Neuronal stem cell (in vitro differentiated cells): ENCODE measurements around the gene PSMA3. TPM values are rescaled to one million over a fixed set of nuclear protein-coding genes. Genes with fewer than 3 reads are reported as not detected.

Experiments
- DNase-seq: peaks from one replicate; pipeline ENCODE4 v3.0.0-alpha.2; 2013; ENCODE audit warnings: low spot score
- H2AFZ ChIP-seq: one replicate; pipeline ENCODE4 v1.6.1; 2013; ENCODE audit warnings: mild to moderate bottlenecking, low read length, inconsistent platforms
- H2AK5ac ChIP-seq: 2 replicates; pipeline ENCODE4 v1.6.1; 2013; ENCODE audit warnings: low read depth, mild to moderate bottlenecking, inconsistent platforms, low read length, moderate library complexity, mixed read lengths
- H2BK120ac ChIP-seq: 2 replicates; pipeline ENCODE4 v1.6.1; 2013; ENCODE audit warnings: low read depth, mild to moderate bottlenecking, inconsistent platforms, low read length, moderate library complexity, mixed read lengths
- H2BK12ac ChIP-seq: one replicate; pipeline ENCODE4 v1.6.1; 2013; ENCODE audit warnings: low read length, inconsistent platforms
- H2BK15ac ChIP-seq: 2 replicates; pipeline ENCODE4 v1.6.1; 2013; ENCODE audit warnings: mild to moderate bottlenecking, low read length, inconsistent platforms, mixed read lengths
- H2BK5ac ChIP-seq: one replicate; pipeline ENCODE4 v1.6.1; 2013; ENCODE audit warnings: inconsistent platforms, mild to moderate bottlenecking, low read length, moderate library complexity
- H3K14ac ChIP-seq: one replicate; pipeline ENCODE4 v1.6.1; 2013; ENCODE audit warnings: low read length, inconsistent platforms
- H3K18ac ChIP-seq: 2 replicates; pipeline ENCODE4 v1.6.1; 2013; ENCODE audit warnings: low read length, inconsistent platforms
- H3K23ac ChIP-seq: 2 replicates; pipeline ENCODE4 v1.6.1; 2013; ENCODE audit warnings: low read depth, mild to moderate bottlenecking, mixed read lengths, low read length, inconsistent platforms; ENCODE audit not compliant: poor library complexity
- H3K27ac ChIP-seq: replicated peaks from 3 replicates; pipeline ENCODE4 v1.5.1; 2013; ENCODE audit warnings: low read length, inconsistent platforms
- H3K27me3 ChIP-seq, 3 experiments: 2 replicates each; pipeline ENCODE4 v1.6.1; 2013; ENCODE audit warnings: low read length in 3 of 3, mild to moderate bottlenecking in 2 of 3, inconsistent platforms in 1 of 3, low read depth in 1 of 3, mixed read lengths in 1 of 3, moderate library complexity in 1 of 3; ENCODE audit not compliant: control insufficient read depth in 3 of 3, insufficient read depth in 3 of 3
- H3K36me3 ChIP-seq, 2 donors: replicated peaks in 1 of 2; 2 replicates each; pipeline ENCODE4 v1.6.1; 2013; ENCODE audit warnings: low read length in 2 of 2; ENCODE audit not compliant: control insufficient read depth in 2 of 2, insufficient read depth in 2 of 2
- H3K4ac ChIP-seq: 2 replicates; pipeline ENCODE4 v1.6.1; 2013; ENCODE audit warnings: inconsistent platforms, mild to moderate bottlenecking, low read length, moderate library complexity
- H3K4me1 ChIP-seq, 2 donors: 1 replicate in 1 of 2; 2 replicates in 1 of 2; pipeline ENCODE4 v1.6.1; 2013; ENCODE audit warnings: low read length in 2 of 2, low read depth in 1 of 2; ENCODE audit not compliant: control insufficient read depth in 2 of 2, insufficient read depth in 1 of 2
- H3K4me2 ChIP-seq: one replicate; pipeline ENCODE4 v1.6.1; 2013; ENCODE audit warnings: mild to moderate bottlenecking, low read length, inconsistent platforms; ENCODE audit not compliant: insufficient read depth, poor library complexity, severe bottlenecking
- H3K4me3 ChIP-seq, 2 donors: 2 replicates each; pipeline ENCODE4 v1.5.1; 2013; ENCODE audit warnings: low read length in 2 of 2, mild to moderate bottlenecking in 2 of 2, inconsistent platforms in 1 of 2, moderate library complexity in 1 of 2
- H3K79me1 ChIP-seq: one replicate; pipeline ENCODE4 v1.6.1; 2013; ENCODE audit warnings: low read depth, mild to moderate bottlenecking, inconsistent platforms, low read length, moderate library complexity
- H3K9ac ChIP-seq: one replicate; pipeline ENCODE4 v1.6.1; 2013; ENCODE audit warnings: mild to moderate bottlenecking, low read depth, low read length, inconsistent platforms; ENCODE audit not compliant: poor library complexity
- H3K9me3 ChIP-seq, 2 donors: replicated peaks in 1 of 2; 2 replicates each; pipeline versions ENCODE3 to v1.6.1; 2013; ENCODE audit warnings: low read length in 2 of 2, mild to moderate bottlenecking in 2 of 2, inconsistent platforms in 1 of 2, low read depth in 1 of 2, mixed read lengths in 1 of 2, moderate library complexity in 1 of 2; ENCODE audit not compliant: control insufficient read depth in 2 of 2, insufficient read depth in 1 of 2
- H4K8ac ChIP-seq: one replicate; pipeline ENCODE4 v1.6.1; 2013; ENCODE audit warnings: low read depth, mild to moderate bottlenecking, inconsistent platforms, low read length, moderate library complexity
- H4K91ac ChIP-seq: one replicate; pipeline ENCODE4 v1.6.1; 2013; ENCODE audit warnings: low read length, low read depth, mild to moderate bottlenecking, inconsistent platforms; ENCODE audit not compliant: poor library complexity
- WGBS, 2 donors: extraction: QIAGEN DNeasy Blood & Tissue Kit; methylation state at CpG; one replicate each; pipeline ENCODE4 v1.1.7; 2013; ENCODE audit warnings: missing lambda C conversion rate in 2 of 2, mixed read lengths in 1 of 2; ENCODE audit not compliant: insufficient read length in 2 of 2, insufficient replicate concordance in 1 of 2; ENCODE audit errors: extremely low coverage in 2 of 2; 5-methylcytosine and 5-hydroxymethylcytosine counted together
- small RNA-seq: library from polyadenylated mRNA; stranded (forward); fragments of <200 nt; extraction: miRNeasy Mini kit (QIAGEN cat#:217004); gene quantifications from one replicate; pipeline ENCODE3, GENCODE V24; 2013; ENCODE audit not compliant: insufficient read depth

The PSMA3 gene

DNA sequence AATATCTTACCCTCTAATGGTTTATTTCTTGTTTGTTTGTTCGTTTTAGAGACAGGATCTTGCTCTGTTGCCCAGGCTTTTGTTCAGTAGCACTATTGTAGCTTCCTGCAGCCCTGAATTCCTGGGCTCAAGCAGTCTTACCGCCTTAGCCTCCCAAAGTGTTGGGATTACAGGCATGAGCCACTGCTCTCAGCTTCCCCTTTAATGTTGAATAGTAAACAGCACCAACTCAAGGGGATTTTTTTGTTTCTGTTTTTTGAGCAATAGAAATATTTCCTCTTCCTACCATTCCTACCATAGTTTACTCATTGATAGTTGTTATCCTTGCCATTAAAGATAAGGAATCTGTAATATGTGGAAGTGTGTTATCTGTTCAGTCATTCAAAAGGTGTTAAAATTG lies 64.4 kb downstream of the PSMA3 start:
- Histone ChIP-seq H3K4me1 (no peaks in the 10 kb centered on the region), H3K14ac (no peak overlapping the region), H3K9ac (no peak overlapping the region), H3K4me2 (no peak overlapping the region), H4K91ac (no peak overlapping the region), H2BK12ac (no peak overlapping the region), H3K23ac (no peak overlapping the region), H3K27ac (no peak overlapping the region), H2BK5ac (no peak overlapping the region), H3K4me3 (no peak overlapping the region), H3K9me3 (no peaks in the 10 kb centered on the region), H3K36me3 (peaks cover 2 to 81% of the 10 kb centered on the region in 2 donors), H3K4ac (no peak overlapping the region), H2BK15ac (no peak overlapping the region), H3K27me3 (no peaks in the 10 kb centered on the region), H2AK5ac (no peak overlapping the region), H4K8ac (no peak overlapping the region), H3K18ac (no peak overlapping the region), H3K79me1 (no peaks in the 10 kb centered on the region), H2BK120ac (no peak overlapping the region), H2AFZ (no peak overlapping the region)
- no peak for DNase-seq
- no CpG with 5 or more reads among the region's 2 CpGs for WGBS, 2 donors

DNA sequence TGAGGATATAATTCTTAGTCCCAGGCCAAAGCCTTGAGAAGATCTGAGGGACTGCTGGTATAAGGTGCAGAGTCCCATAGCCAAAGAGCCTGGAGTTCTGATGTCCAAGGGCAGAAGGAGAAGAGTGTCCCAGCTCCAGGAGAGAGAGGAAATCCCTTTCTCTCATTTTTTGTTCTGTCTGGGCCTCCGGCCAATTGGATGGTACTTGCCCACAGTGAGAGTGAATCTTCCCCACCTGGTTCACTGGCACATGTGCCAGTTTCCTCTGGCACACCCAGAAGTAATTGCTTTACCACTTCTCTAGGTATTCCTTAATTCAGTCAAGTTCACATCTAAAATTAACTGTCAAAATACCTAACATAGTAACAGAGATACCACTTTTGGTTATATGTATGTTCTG lies 69.1 kb downstream of the PSMA3 start:
- Histone ChIP-seq H3K18ac (no peak overlapping the region), H4K8ac (no peak overlapping the region), H2AFZ (no peak overlapping the region), H3K27ac (no peak overlapping the region), H2BK120ac (no peak overlapping the region), H3K4me3 (no peak overlapping the region), H3K4me2 (no peak overlapping the region), H2BK15ac (no peak overlapping the region), H2AK5ac (no peak overlapping the region), H3K36me3 (peaks cover 2 to 79% of the 10 kb centered on the region in 2 donors), H4K91ac (no peak overlapping the region), H3K4ac (no peak overlapping the region), H3K27me3 (no peaks in the 10 kb centered on the region), H3K14ac (no peak overlapping the region), H2BK5ac (no peak overlapping the region), H3K79me1 (no peaks in the 10 kb centered on the region), H3K23ac (no peak overlapping the region), H3K9ac (no peak overlapping the region), H3K9me3 (no peaks in the 10 kb centered on the region), H2BK12ac (no peak overlapping the region), H3K4me1 (no peaks in the 10 kb centered on the region)
- WGBS, 2 donors = no CpG with 5 or more reads among the region's 1 CpG
- DNase-seq = no peak

DNA sequence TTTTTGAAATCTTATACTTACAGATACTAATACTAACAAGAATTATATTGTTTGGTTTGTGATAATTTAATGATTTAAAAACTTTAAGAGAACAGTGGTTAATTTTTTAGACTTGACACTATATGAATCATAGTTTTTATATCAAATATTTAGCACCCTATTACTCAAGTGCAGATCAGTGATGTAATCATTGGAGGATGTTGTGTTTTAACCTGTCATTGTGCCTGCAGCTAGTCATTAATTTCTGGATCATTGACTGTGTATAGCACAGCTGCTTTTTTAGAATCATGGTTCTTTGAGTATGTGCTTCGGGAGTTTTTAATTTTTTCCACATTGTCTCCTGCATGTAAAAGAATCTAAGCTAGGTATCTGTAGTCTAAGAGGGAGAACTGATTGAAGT lies 71.0 kb downstream of the PSMA3 start:
- no peaks in the 10 kb centered on the region for H3K79me1 ChIP-seq

More for the DNA sequence above, 71.0 kb downstream of the PSMA3 start:
- H3K18ac ChIP-seq = no peak overlapping the region
- no peak overlapping the region for H2AFZ ChIP-seq
- no peak overlapping the region for H3K4me2 ChIP-seq
- H2BK5ac ChIP-seq = no peak overlapping the region
- no peak overlapping the region for H3K23ac ChIP-seq
- no peak overlapping the region for H2AK5ac ChIP-seq
- H3K27me3 ChIP-seq = no peaks in the 10 kb centered on the region
- H4K8ac ChIP-seq = no peak overlapping the region
- H3K27ac ChIP-seq = no peak overlapping the region
- H2BK120ac ChIP-seq = no peak overlapping the region
- no peak overlapping the region for H4K91ac ChIP-seq
- no peak overlapping the region for H3K4me3 ChIP-seq
- WGBS, 2 donors = no CpG with 5 or more reads among the region's 1 CpG
- H3K9ac ChIP-seq = no peak overlapping the region
- no peak overlapping the region for H3K14ac ChIP-seq
- no peak overlapping the region for H3K4ac ChIP-seq
- H2BK15ac ChIP-seq = no peak overlapping the region
- no peak overlapping the region for H2BK12ac ChIP-seq
- DNase-seq = no peak
- H3K36me3 ChIP-seq = peaks cover 3 to 76% of the 10 kb centered on the region in 2 donors
- H3K4me1 ChIP-seq = no peaks in the 10 kb centered on the region
- H3K9me3 ChIP-seq = no peaks in the 10 kb centered on the region

Small RNA genes within 50 kb of the gene (small RNA-seq; reads per million reads assigned to genes)
- not detected for gene RNU6-341P
